NT2/D1 (cell line): ENCODE measurements around the gene ZNF561.

Experiments
- YY1 ChIP-seq: IDR thresholded peaks from 2 replicates; pipeline ENCODE4 v1.6.1; 2011; ENCODE audit not compliant: insufficient read length, insufficient read depth
- ZNF274 ChIP-seq: IDR thresholded peaks from 2 replicates; pipeline ENCODE4 v1.6.1; 2011; ENCODE audit warnings: mild to moderate bottlenecking, low read depth, low read length

GRCh38 chr19:9650345-9650744, 29.3 kb upstream of the ZNF561 start:
- no peak for TF ChIP-seq ZNF274
- TF ChIP-seq YY1, result no peak
